Osteocyte (in vitro differentiated cells): ENCODE measurements around the gene ALK. TPM values are rescaled to one million over a fixed set of nuclear protein-coding genes. Genes with fewer than 3 reads are reported as not detected.
A peak's percentile ranks its signal among the peaks of the same experiment; 100 is the strongest.

Experiments used
- DNase-seq: peaks from one replicate; pipeline ENCODE4 v3.0.0; 2021; ENCODE audit warnings: mixed read lengths; ENCODE audit not compliant: unreplicated experiment; ENCODE audit errors: extremely low spot score
- H3K27ac Mint-ChIP-seq: one replicate; pipeline ENCODE4 v1.8.0; 2021; ENCODE audit warnings: mild to moderate bottlenecking, mixed read lengths; ENCODE audit not compliant: unreplicated experiment
- H3K27me3 Mint-ChIP-seq: one replicate; pipeline ENCODE4 v1.8.0; 2021; ENCODE audit warnings: mixed read lengths; ENCODE audit not compliant: unreplicated experiment
- H3K36me3 Mint-ChIP-seq: one replicate; pipeline ENCODE4 v1.8.0; 2021; ENCODE audit warnings: mixed read lengths; ENCODE audit not compliant: unreplicated experiment
- H3K4me1 Mint-ChIP-seq: one replicate; pipeline ENCODE4 v1.8.0; 2021; ENCODE audit warnings: mixed read lengths; ENCODE audit not compliant: unreplicated experiment
- H3K4me3 Mint-ChIP-seq: one replicate; pipeline ENCODE4 v1.8.0; 2021; ENCODE audit warnings: mild to moderate bottlenecking, moderate library complexity, mixed read lengths; ENCODE audit not compliant: unreplicated experiment
- H3K9me3 Mint-ChIP-seq: one replicate; pipeline ENCODE4 v1.8.0; 2021; ENCODE audit warnings: mixed read lengths; ENCODE audit not compliant: unreplicated experiment
- CTCF ChIP-seq: fragments of 200-600 bp; sonication (generic); IDR thresholded peaks from 2 replicates; pipeline ENCODE4 v1.5.0; 2021; ENCODE audit warnings: antibody characterized with exemption, mild to moderate bottlenecking, moderate library complexity
- total RNA-seq: library from RNA; stranded (reverse); gene quantifications from 2 replicates; pipeline ENCODE4 v1.2.1, GENCODE V29; 2021

ALK gene
- total RNA-seq, 1 donor from 2014 or later, result not detected

GRCh38 chr2:29697181-29697580 lies 224.2 kb downstream of the ALK start:
- no peaks in the 10 kb centered on the region for H3K4me1 Mint-ChIP-seq
- H3K9me3 Mint-ChIP-seq, result peaks cover 4% of the 10 kb centered on the region
- H3K4me3 Mint-ChIP-seq, result no peak overlapping the region

GRCh38 chr2:29694741-29695140 lies 226.6 kb downstream of the ALK start:
- H3K9me3 Mint-ChIP-seq, result peaks cover 4% of the 10 kb centered on the region
- no peak overlapping the region for H3K27ac Mint-ChIP-seq
- no peak overlapping the region for H3K4me3 Mint-ChIP-seq
- no peaks in the 10 kb centered on the region for H3K27me3 Mint-ChIP-seq
- H3K4me1 Mint-ChIP-seq, result no peaks in the 10 kb centered on the region
- H3K36me3 Mint-ChIP-seq, result no peaks in the 10 kb centered on the region
- DNase-seq, result no peak
- no peak for TF ChIP-seq CTCF

More at GRCh38 chr2:29697181-29697580, 224.2 kb downstream of the ALK start:
- TF ChIP-seq CTCF, result no peak
- peak; percentile 17 for DNase-seq
- Mint-ChIP-seq H3K27me3 (no peaks in the 10 kb centered on the region), H3K27ac (no peak overlapping the region), H3K36me3 (no peaks in the 10 kb centered on the region)

DNA sequence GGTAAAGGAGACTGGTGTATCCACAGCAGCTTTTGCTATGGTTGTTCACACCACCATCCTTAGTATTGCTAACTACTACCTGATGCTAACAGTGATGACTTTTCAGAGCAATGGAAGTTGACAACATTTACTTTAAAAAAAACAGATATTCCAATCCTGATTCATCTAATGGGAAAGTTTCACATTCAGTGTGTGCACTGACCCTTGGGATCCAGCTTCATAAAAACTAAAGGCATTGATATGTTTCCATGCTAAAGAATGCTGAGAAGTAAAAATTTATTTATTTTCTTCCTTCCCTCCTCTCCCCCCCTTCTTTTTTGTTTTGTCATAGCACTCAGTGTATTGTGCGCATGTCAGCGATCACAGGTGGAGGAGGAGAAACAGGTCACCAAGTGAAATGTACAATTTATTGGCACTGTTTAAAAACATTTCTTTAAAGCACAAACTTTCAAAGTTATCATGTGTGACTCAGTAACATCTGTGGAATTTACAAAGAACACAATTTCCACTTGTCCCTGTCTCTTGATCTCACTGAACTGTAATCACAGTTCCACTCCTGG lies 229.9 kb downstream of the ALK start:
- no peaks in the 10 kb centered on the region for H3K4me1 Mint-ChIP-seq
- H3K4me3 Mint-ChIP-seq, result no peak overlapping the region
- no peak overlapping the region for H3K27ac Mint-ChIP-seq
- no peaks in the 10 kb centered on the region for H3K9me3 Mint-ChIP-seq
- H3K27me3 Mint-ChIP-seq, result no peaks in the 10 kb centered on the region
- no peak for TF ChIP-seq CTCF
- no peak for DNase-seq
- no peaks in the 10 kb centered on the region for H3K36me3 Mint-ChIP-seq

GRCh38 chr2:29689666-29690065 lies 231.7 kb downstream of the ALK start:
- DNase-seq, result no peak
- Mint-ChIP-seq H3K27me3 (no peaks in the 10 kb centered on the region), H3K36me3 (no peaks in the 10 kb centered on the region), H3K4me3 (no peak overlapping the region), H3K27ac (no peak overlapping the region), H3K4me1 (no peaks in the 10 kb centered on the region), H3K9me3 (no peaks in the 10 kb centered on the region)
- TF ChIP-seq CTCF, result no peak

- no peak for TF ChIP-seq CTCF
- no peak overlapping the region for H3K27ac Mint-ChIP-seq
- H3K36me3 Mint-ChIP-seq, result no peaks in the 10 kb centered on the region
- no peak for DNase-seq
- H3K9me3 Mint-ChIP-seq, result no peaks in the 10 kb centered on the region
- H3K4me3 Mint-ChIP-seq, result no peak overlapping the region
- H3K27me3 Mint-ChIP-seq, result no peaks in the 10 kb centered on the region
- no peaks in the 10 kb centered on the region for H3K4me1 Mint-ChIP-seq
Observed at GRCh38 chr2:29688429-29688828, 233.0 kb downstream of the ALK start.
